Occipital lobe (tissue), 2 donors: ENCODE results near the gene JMJD6. TPM values are rescaled to one million over a fixed set of nuclear protein-coding genes. Genes with fewer than 3 reads are reported as not detected.
A peak's percentile ranks its signal among the peaks of the same experiment; 100 is the strongest.
"Not testable (repeated sequence)": the region's sequence is repeated elsewhere in the genome, so short reads cannot be mapped to it uniquely, and the experiment has no call there.

Experiments used
- DNase-seq: peaks from one replicate; lab custom pipeline; 2025; lab: John Stamatoyannopoulos, UW
- total RNA-seq: library from RNA; depleted of rRNA; stranded (reverse); fragments of >200 nt; gene quantifications from one replicate; pipeline ENCODE4 v1.2.3, GENCODE V29; 2014

JMJD6 gene
- total RNA-seq, 1 donor from 2014 or later, result 20.0 TPM

GRCh38 chr17:76736349-76737081 is 10.1 kb upstream of the JMJD6 start:
- DNase-seq, result peak; percentile 49

- no peak for DNase-seq
Observed at GRCh38 chr17:76735586-76736348, 9.4 kb upstream of the JMJD6 start.

DNA sequence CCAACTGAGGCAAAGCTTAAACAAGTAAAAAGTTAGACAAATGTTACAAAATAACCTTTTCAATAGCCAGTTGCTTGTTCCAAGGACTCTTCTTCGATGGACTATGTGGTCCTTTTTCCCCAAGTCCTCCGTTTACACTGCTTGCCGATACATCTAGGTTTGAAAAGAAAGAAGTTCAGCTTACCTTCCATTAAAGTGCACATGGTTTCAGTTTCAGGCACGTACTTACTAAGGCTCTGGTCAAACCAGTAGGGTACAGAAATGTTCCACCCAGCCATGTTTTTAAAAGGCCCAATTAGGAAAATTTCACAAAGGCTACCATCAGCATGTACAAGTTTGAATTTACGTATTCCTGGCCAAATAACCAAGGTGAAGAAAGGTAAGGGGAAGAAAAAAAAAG is 8.6 kb upstream of the JMJD6 start:
- DNase-seq, result no peak

- DNase-seq, result no peak
Observed at GRCh38 chr17:76734080-76734840, 7.9 kb upstream of the JMJD6 start.

- DNase-seq, result no peak
Observed at GRCh38 chr17:76733618-76733957, 7.2 kb upstream of the JMJD6 start.

GRCh38 chr17:76732734-76733617 is 6.6 kb upstream of the JMJD6 start:
- DNase-seq, result no peak

DNA sequence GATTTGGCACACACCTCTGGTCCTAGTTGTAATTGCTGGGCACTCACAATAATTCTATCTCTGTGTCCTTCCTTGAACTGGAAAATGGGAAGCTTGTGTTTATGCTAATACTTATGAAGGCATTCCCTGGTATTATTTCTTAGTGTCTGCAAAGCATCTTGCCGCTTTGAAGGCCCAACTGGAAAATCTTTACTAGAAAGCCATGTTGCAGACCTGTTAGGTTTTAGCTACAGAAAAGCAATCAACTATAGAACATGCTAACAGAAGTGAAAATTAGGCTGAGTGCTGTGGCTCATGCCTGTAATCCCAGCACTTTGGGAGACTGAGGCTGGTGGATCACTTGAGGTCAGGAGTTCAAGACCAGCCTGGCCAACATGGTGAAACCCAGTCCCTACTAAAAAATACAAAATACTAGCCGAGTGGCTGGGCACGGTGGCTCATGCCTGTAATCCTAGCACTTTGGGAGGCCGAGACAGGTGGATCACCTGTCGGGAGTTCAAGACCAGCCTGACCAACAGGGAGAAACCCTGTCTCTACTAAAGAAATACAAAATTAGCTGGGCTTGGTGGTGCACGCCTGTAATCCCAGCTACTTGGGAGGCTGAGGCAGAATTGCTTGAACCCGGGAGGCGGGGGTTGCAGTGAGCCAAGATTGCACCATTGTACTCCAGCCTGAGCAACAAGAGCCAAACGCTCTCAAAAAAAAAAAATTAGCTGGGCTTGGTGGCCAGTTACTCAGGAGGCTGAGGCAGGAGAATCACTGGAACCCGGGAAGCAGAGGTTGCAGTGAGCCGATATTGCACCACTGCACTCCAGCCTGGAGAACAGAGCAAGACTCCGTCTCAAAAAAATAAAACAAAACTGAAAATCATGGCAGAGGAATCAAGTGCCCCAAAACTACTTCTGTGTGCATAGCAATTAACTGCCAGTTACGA is 5.7 kb upstream of the JMJD6 start:
- not testable (repeated sequence) for DNase-seq

GRCh38 chr17:76727745-76728456 is 1.5 kb upstream of the JMJD6 start:
- DNase-seq, result no peak

DNA sequence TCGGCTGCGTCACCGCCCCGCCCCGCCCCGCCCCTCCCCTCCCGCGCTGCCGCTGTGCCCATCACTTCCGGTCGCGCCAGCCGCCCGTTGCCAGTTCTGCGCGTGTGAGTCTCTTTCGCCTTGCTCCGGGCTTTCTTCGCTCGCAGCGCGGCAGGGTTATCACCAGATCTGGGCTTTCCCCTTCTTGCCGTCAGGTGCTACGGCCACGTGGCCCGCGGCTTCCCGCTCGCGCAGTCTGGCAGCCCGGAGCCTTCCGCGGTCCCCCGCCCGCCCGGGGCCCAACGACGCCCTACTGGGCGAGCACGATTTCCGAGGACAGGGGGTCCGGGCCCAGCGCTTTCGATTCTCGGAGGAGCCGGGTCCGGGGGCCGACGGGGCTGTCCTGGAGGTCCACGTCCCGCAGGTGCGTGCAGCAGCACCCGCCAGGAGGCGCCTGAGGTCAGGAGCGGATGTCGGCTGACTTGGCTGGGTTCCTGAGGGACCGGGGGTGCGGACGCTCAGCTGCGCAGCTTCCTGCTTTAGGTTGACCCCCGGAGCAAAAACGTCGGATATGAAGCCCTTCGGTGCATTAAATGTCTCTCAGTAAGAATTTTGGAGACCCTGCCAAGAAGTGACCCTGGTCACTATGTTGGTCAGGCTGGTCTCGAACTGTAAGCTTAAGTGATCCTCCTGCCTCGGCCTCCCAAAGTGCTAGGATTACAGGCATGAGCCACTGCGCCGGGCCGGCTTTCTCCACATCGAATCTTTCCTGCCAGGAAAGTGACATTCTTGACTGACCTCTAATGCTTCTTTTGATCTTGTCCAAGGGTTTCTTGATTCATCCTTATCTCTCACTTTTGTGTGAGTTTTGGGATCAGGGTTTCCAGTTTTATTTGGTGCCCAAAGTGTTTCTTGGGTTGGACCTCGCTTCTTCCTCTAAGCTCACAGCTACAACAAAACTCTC is 641 bp upstream of the JMJD6 start, which contains the start of gene METTL23:
TSS of gene METTL23 (plus strand) at position 64 of the 943 bp plus-strand sequence. CDS start 2,872 bp downstream, outside the sequence.
- DNase-seq, result peak; percentile 73

- no peak for DNase-seq
Observed at GRCh38 chr17:76725580-76726230, 701 bp downstream of the JMJD6 start.

DNA sequence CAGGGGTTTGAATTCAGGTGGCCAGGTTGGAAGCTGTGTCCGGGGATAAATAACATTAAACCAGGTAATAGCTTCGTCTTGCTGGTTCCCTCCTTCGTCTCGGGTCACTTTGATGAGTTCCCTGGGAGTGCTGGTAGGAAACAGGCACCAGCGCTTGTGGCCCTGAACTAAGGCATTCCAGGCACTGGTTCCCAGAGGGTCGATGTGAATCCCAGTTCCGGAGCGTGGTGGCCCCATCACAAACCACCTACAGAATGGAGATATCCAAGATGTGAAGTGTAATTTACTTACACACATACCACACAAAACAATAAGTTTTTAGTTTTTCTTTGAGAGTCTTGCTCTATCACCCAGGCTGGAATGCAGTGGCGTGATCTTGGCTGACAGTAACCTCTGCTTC is 2.6 kb downstream of the JMJD6 start:
- no peak for DNase-seq

- not testable (repeated sequence) for DNase-seq
Observed at GRCh38 chr17:76722977-76723376, 3.4 kb downstream of the JMJD6 start.

GRCh38 chr17:76722279-76722678 is 4.1 kb downstream of the JMJD6 start:
- DNase-seq, result no peak

DNA sequence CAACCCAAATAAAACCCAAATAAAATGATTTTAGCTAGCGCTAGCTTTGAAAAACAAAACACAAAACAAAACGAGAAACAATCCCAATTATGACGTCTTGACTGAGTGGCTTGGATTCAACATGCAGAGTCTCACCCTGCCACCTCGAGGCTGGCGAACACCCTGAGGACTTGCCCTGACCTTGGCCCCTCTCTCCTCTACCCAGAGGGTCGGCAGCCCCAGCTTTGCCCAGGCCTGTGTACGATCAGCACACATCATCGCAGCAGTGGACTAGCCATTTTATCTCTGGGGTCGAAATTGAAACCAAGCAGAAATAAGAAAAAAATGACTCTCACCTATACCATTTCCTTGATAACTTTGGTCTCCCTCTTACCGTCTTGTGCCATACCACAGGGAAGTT is 4.9 kb downstream of the JMJD6 start:
- no peak for DNase-seq

DNA sequence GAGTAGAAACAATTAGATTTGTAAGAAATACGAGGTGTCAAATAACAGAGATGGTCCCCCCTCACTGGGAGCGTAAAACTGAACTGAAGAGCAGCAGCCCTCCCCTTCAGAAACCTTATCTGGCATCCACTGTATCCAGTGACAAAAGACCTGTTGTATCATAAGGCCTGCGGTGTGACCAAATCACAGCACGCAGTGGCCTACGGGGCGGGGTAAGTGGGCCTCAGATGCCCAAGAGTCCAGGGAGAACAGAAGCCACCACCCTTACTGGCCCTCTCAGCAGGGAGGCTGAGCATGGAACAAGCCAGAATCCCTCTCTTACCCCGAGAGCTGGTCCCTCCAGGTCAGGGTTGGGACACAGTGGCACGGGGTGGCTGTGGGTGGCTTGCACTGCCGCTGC is 5.5 kb downstream of the JMJD6 start:
- no peak for DNase-seq

GRCh38 chr17:76720211-76720610 is 6.2 kb downstream of the JMJD6 start:
- no peak for DNase-seq

GRCh38 chr17:76718516-76718915 is 7.9 kb downstream of the JMJD6 start:
- no peak for DNase-seq

DNA sequence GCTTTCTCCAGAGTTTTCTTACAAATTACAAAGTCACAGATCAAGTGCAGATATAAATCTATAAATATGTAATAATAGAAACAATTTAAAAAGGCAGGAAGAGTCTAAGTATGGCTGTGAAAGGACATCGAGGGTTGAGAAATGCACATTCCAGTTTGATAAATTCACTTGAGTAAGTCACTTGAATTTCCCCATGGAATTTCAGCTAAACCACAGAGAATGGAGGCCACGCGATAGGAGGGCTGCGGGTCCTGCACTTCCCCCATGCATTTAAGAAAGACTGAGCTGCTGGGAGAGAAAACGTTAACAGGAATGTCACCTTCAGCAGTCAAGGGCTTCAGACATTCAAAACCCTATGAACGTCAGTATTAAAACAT is 9.6 kb downstream of the JMJD6 start:
- no peak for DNase-seq
